Measurements from ENCODE around the gene ADAMTS6. TPM values are rescaled to one million over a fixed set of nuclear protein-coding genes. Genes with fewer than 3 reads are reported as not detected.

Gene ADAMTS6
- total RNA-seq, 3 donors from 2014 or later = 1.4 to 6.0 (median 3.9) TPM

DNA sequence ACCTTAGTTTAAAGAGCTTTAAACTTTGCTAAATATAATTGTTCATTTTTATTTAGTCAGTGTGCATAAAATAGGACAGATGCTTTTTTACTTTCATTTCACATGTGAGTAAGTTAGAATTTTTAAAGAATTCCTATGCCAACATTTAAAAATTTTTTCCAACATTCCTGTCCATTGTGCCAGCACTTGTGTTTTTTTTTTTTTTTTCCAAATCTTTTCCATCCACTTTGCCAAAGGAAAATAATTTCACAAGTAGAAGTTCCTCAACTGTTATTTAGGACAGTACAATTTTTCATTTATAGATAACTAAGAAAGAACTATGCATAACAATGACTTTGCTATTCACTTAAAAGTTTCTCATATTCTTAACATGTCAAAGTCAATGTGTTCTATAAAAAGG lies 189.5 kb downstream of the ADAMTS6 start:
- Histone ChIP-seq H3K27me3 (no peaks in the 10 kb centered on the region), H3K36me3 (no peaks in the 10 kb centered on the region), H3K4me1 (no peaks in the 10 kb centered on the region), H3K27ac (no peak overlapping the region), H3K9me3 (no peaks in the 10 kb centered on the region), H3K4me3 (no peak overlapping the region)
- no peak for DNase-seq (ENCODE audit: low spot score in 2 of 2)
- intact Hi-C loops (cut with DNase I; ENCODE audit: low total_unique reads) = no loop called here
- TF ChIP-seq, protein P1, sequence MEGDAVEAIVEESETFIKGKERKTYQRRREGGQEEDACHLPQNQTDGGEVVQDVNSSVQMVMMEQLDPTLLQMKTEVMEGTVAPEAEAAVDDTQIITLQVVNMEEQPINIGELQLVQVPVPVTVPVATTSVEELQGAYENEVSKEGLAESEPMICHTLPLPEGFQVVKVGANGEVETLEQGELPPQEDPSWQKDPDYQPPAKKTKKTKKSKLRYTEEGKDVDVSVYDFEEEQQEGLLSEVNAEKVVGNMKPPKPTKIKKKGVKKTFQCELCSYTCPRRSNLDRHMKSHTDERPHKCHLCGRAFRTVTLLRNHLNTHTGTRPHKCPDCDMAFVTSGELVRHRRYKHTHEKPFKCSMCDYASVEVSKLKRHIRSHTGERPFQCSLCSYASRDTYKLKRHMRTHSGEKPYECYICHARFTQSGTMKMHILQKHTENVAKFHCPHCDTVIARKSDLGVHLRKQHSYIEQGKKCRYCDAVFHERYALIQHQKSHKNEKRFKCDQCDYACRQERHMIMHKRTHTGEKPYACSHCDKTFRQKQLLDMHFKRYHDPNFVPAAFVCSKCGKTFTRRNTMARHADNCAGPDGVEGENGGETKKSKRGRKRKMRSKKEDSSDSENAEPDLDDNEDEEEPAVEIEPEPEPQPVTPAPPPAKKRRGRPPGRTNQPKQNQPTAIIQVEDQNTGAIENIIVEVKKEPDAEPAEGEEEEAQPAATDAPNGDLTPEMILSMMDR (IDR thresholded peaks at IDR 0.05) = no peak
- TF ChIP-seq POLR2AphosphoS5 (IDR thresholded peaks at IDR 0.05) (no peak), POLR2A (IDR thresholded peaks at IDR 0.05) (no peak)

DNA sequence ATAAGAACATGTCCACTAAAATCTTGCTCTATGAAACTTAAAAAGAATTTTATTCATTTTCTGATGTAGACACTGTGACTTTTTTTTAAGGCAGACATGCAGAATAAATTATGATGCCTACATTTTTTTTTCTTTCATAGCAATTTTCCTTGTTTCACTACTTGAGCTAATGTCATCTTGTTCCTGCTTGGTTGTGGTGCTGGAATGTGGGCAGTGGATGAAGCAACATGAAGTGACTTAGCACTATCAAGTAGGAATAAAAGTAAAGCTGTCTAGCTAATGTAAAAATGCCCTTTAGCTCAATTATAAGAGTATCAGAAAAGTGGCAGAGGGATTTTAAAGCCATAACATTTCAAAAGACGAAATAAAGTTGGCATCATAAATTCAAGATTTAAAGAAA lies 191.0 kb downstream of the ADAMTS6 start:
- TF ChIP-seq POLR2AphosphoS5 (IDR thresholded peaks at IDR 0.05) (no peak), POLR2A (IDR thresholded peaks at IDR 0.05) (no peak)
- TF ChIP-seq, protein P1 (IDR thresholded peaks at IDR 0.05) = no peak
- Histone ChIP-seq H3K27ac (no peak overlapping the region), H3K9me3 (no peaks in the 10 kb centered on the region), H3K36me3 (no peaks in the 10 kb centered on the region), H3K4me1 (no peaks in the 10 kb centered on the region), H3K27me3 (no peaks in the 10 kb centered on the region), H3K4me3 (no peak overlapping the region)
- intact Hi-C loops (cut with DNase I; ENCODE audit: low total_unique reads) = no loop called here
- no peak for DNase-seq (ENCODE audit: low spot score in 2 of 2)

GRCh38 chr5:65288657-65289056 lies 193.1 kb downstream of the ADAMTS6 start:
- no peaks in the 10 kb centered on the region for H3K4me1 ChIP-seq
- no peak for TF ChIP-seq POLR2AphosphoS5 (IDR thresholded peaks at IDR 0.05)
- TF ChIP-seq POLR2A (IDR thresholded peaks at IDR 0.05) = no peak
- TF ChIP-seq, protein P1 (IDR thresholded peaks at IDR 0.05) = no peak
- H3K36me3 ChIP-seq = no peaks in the 10 kb centered on the region
- no peak overlapping the region for H3K4me3 ChIP-seq
- no peaks in the 10 kb centered on the region for H3K9me3 ChIP-seq
- DNase-seq (ENCODE audit: low spot score in 2 of 2) = no peak
- H3K27ac ChIP-seq = no peak overlapping the region
- no peaks in the 10 kb centered on the region for H3K27me3 ChIP-seq
- intact Hi-C loops (cut with DNase I; ENCODE audit: low total_unique reads) = no loop called here

DNA sequence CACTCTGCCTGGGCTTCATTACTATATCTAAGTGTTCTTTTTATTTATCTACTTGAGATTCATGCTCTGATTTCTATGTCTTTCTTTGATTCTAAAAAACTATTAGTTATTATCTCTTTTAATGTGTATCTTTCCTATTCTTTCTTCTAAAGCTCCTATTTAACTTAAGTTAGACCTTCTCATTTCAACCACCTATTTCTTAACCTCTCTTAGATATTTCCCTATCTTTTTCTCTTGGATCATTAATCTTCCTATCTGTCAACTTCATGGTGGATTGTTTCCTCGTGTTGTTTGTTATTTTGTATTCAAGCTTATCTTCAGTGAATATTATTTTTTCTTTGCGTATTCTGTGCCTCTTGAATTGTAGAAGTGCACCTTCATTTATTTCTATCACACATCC lies 202.1 kb downstream of the ADAMTS6 start:
- H3K27me3 ChIP-seq = no peaks in the 10 kb centered on the region
- no peak for DNase-seq (ENCODE audit: low spot score in 2 of 2)
- no peak overlapping the region for H3K27ac ChIP-seq
- intact Hi-C loops (cut with DNase I; ENCODE audit: low total_unique reads) = no loop called here
- no peaks in the 10 kb centered on the region for H3K36me3 ChIP-seq
- TF ChIP-seq, protein P1 (IDR thresholded peaks at IDR 0.05) = no peak
- TF ChIP-seq POLR2A (IDR thresholded peaks at IDR 0.05) (no peak), POLR2AphosphoS5 (IDR thresholded peaks at IDR 0.05) (no peak)
- no peaks in the 10 kb centered on the region for H3K4me1 ChIP-seq
- no peaks in the 10 kb centered on the region for H3K9me3 ChIP-seq
- H3K4me3 ChIP-seq = no peak overlapping the region

- no peak overlapping the region for H3K4me3 ChIP-seq
- H3K4me1 ChIP-seq = no peaks in the 10 kb centered on the region
- DNase-seq (ENCODE audit: low spot score in 2 of 2) = no peak
- H3K36me3 ChIP-seq = no peaks in the 10 kb centered on the region
- H3K27me3 ChIP-seq = no peaks in the 10 kb centered on the region
- TF ChIP-seq POLR2A (IDR thresholded peaks at IDR 0.05) (no peak), POLR2AphosphoS5 (IDR thresholded peaks at IDR 0.05) (no peak)
- TF ChIP-seq, protein P1 (IDR thresholded peaks at IDR 0.05) = no peak
- H3K27ac ChIP-seq = no peak overlapping the region
- no peaks in the 10 kb centered on the region for H3K9me3 ChIP-seq
- intact Hi-C loops (cut with DNase I; ENCODE audit: low total_unique reads) = no loop called here
Observed at GRCh38 chr5:65276178-65276890, 205.4 kb downstream of the ADAMTS6 start.
